GM21717 (cell line): ENCODE measurements around the gene CRELD2.

ENCODE experiments used
- ATAC-seq: cut with Tn5 transposase; IDR thresholded peaks from one replicate; pipeline ENCODE4 v1.9.1; 2021; ENCODE audit warnings: mild to moderate bottlenecking, moderate library complexity; ENCODE audit not compliant: unreplicated experiment

Gene CRELD2

DNA sequence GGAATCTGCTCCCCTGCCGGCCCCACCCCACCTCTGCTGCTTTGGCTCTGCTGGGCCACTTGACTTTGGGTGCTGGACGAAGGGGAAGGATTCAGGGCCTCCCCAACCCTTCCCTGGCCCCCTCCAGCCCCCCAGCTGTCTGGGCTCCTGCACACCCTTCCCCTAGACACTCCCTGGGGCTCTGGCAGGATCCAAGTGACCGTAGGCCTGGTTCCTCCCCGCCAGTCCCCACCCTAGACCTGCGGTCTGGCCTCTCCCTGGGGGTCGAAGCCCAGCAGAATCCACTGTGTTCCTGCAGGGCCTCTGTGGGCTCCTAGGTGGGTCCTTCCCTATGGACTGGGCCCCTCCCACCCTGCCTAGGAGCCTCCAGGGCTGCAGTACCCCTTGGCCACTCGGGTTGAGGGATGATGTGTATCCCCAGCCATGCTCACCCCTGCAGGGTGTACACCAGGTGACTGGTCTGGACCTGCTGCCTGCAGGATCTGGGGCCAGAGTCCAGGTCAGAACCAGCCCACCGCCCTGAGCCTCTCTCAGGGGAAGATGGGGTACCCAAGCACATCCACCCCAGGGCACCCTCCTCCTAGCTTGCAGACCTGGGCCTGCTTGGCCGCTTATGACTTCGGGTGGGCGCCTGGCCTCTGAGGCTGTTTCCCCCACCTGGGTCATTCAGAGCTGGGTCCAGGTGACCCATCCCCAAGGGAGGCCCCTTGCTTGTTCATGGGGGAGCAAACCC, 47.8 kb downstream of the CRELD2 start:
- no peak for ATAC-seq

GRCh38 chr22:49966774-49967705, 48.6 kb downstream of the CRELD2 start:
- no peak for ATAC-seq

GRCh38 chr22:49967706-49968208, 49.3 kb downstream of the CRELD2 start:
- ATAC-seq, result no peak

DNA sequence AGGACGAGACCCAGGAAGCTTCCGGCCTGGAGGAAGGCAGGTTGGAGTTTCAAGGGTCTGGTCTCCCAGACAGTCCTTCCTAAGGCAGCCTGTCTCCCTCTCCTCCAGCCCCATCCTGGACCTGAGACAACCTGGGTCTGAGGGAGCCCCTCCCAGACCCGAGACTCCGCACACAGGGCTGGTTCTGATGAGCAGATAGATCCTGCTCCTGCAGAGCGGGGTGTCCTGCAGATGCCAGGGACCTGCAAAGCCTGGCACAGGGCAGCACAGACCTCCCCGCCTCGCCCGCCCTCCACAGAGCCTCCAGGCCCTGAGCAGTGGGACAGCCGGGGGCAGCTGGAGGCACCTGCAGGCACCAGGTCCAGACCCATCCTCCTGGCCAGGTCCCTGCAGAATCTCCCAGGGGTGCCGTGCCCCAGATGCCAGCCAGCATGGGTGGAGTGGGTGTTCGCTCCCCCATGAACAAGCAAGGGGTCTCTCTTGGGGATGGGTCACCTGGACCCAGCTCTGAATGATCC, 49.9 kb downstream of the CRELD2 start:
- no peak for ATAC-seq

DNA sequence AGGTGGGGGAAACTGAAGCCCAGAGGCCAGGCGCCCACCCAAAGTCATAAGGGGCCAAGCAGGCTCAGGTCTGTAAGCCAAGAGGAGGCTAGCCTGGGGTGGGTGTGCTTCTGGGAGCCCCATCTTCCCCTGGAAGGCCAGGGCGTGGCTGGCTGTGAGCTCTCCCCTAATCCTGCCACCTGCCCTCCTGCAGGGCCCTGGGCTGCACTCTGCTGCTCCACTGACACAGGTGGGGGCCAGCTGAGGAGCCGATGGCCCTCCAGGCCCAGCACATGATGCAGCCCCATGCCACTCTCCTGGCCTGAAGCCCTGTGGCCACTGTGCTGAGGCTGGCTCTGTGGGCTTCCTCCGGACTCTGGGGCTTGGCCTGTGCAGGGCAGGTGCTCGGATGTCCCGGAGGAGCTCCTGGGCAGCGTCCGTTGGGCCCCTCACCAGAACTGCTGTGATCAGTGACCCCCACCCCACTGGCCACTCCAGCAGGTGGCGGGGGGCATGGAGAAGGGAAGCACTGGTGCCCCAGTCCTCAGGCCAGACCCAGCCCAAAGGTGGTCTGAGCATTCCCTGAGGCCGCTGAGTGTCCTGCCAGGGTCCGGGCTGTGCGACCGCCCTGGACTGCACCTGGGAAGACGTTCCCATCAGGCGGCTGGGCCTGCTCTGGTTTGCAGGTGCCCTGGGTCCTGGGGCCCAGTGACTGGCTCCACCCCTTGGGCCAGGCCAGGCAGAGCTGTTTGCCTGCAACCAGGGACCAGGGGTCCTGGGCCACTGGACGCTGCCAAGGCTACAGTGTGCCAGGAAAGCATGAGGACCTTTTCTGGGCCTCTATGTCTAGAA, 50.6 kb downstream of the CRELD2 start:
- ATAC-seq, result no peak

DNA sequence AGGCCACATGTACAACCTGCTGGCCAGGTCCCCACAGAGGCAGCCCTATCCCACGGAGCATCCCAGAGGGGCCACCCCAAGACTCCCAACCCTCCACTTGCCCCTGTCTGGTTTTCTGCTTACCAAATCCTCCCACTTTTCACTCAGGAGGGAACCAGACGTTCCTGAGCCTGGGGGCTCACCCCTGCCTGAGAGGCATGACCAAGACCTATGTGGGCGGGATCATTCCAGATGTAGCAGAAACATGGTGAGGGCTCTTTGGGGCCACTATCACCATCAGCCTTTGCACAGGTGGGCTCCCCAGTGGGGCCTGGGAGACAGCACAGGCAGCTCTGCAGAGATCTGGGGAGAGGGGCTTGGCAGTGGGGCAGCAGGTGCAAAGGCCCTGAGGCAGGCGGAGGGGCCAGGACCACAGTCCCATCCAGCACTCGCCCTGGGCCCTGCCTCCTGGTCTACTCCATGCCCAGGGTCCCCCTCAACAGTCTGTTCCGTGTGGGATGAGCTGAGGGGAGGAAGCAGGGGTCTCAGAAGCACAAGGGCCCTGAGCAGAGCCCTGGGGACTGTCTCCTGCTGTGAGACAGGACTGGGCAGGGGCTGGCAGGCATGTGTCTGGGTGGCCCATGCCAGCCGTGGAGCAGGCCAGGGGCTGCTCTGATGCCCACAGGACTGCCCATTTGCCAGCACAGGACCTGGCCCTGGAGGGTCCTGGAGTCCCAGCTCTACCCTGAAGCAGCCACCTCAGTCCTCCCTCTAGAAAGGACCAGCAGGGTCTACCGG, 51.5 kb downstream of the CRELD2 start:
- ATAC-seq, result no peak

GRCh38 chr22:49970528-49971231, 52.2 kb downstream of the CRELD2 start:
- ATAC-seq, result peak; percentile 51

DNA sequence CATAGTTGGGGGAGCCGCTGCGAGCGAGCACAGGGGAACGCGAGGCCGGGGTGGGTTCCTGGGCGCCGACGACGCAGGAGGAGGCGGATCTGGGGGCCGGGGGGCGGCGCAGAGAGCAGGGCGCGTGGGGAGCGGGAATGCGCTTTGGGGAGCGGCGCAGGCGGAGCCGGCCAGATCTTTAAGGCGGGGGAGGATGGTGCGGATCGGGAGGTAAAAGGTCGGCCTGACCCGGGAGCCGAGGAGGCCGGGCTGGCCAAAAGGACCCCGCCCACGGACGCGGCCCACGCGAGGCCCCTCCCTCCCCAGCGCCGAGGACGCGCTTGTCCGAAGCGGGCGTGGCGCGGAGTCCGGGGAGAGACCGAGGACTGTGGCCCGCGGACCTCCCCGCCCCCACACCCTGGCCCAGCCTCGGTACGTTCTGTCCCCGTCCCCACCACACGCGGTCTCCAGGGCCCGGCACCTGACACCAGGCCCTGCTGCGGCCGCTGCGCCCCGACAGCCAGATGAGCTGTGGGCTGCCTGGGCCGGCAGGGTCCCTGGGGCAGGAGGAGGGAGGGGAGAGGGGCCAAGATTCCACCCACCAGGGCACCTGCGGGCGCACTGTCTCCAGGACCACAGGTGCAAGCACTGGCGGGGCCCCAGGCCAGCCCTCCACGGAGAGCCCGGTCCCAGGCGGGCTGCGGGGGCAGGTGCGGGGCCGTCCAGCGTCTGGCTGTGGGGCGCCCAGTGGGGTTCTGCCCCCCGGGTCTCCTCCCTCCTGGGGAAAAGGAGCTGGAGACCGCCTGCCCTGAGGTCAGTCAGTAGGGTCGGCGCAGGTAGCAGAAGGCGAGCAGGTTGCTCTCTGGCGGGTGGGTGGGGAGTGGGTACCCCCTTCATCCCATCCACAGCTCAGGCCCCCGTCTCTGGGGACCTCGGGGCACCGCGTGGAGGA, 53.1 kb downstream of the CRELD2 start:
- peak; percentile 15 for ATAC-seq

DNA sequence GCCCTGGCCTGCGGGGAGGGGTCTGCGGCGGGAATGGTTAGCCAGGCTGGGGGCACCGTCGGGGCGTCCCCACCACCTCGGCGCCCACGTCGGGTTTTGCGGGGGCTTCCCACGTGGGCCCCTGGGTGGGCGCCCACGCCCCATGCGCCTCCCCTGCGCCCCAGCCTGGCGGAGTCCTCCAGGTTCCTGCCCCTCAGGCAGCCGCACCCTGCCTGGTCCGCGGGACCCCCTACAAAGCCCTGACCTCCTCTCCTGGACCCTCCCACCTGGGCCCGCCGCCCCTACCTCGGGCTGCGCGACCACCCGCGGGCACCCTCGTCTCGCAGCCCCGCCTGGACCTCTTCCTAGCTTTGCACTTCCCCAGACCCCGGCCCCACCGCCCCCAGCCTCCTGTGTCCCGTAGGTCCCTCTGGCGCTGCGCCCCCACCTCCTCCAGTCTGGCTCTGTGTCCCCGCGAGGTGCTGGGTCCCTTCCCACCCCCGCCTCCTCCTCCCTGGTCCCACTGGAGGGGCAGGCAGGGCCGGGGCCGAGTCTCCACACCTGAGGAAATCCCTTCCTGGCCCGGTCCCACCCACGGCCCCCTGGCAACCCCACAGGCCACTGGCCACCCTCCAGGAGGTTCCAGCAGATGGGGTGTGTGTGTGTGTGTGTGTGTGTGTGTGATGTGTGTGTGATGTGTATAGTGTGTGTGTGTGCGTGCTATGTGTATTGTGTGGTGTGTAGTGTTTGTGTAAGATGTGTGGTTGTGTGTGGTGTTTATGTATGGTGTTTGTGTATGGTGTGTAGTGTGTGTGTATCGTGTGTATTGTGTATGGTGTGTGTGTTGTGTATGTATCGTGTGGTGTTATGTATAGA, 54.0 kb downstream of the CRELD2 start:
- no peak for ATAC-seq

- no peak for ATAC-seq
These were observed 54.9 kb downstream of the CRELD2 start for GRCh38 chr22:49973018-49973961.

DNA sequence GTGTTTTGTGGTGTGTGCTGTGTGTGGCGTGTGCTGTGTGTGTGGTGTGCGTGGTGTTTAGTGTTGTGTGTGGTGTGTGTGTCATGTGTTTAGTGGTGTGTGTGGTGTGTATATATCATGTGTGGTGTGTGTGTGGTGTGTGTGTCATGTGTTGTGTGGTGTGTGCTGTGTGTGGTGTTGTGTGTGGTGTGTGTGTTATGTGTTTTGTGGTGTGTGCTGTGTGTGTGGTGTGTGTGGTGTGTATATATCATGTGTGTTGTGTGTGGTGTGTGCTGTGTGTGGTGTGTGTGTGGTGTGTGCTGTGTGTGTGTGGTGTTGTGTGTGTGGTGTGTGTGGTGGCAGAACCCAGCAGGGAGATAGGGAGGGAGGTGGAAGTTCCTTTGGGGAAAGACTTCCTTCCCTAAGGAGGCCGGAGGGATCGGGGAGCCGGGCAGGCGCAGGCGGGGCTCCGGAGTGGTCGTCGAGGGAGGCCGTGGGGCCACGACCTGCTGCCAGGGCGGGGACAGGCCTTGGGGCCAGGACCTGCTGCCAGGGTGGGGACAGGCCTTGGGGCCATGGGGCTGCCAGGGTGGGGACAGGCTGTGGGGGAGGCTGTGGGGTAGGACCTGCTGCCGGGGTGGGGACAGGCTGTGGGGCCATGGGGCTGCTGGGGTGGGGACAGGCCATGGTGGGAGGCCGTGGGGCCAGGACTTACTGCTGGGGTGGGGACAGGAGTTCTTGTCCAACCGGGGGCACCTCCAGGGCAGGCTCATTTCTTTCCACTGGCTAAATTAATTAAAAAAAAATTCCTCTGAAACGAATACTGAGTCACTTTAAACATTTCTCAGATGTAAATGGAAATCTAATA, 57.3 kb downstream of the CRELD2 start:
- peak; percentile 9 for ATAC-seq

DNA sequence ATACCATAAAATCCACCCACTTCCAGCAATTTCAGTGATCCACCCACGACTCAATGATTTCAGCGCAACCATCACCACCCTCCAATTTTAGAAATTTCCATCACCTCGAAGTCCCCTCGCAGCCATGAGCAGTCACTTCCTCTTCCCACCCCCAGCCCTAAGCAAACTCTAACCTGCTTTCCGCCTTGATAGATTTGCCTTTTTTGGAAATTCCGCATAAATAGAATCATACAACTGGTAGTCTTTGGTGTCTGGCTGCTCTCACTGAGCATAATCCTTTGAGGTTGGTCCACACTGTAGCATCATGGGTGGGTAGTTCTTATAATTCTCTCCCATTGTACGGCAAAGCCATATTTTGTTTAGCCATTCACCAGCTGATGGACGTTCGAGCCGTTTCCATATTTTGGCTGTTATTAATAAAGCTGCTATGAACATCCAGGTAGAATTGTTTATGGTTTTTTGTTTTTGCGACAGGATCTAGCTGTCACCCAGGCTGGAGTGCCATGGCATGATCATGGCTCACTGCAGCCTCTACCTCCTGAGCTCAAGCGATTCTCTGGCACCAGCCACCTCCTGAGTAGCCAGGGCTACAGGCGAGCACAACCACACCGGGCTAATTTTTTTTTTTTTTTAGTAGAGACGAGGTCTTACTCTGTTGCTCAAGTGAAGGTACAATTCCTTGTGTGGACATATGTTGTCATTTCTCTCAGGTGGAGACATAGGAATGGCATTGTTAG, 58.2 kb downstream of the CRELD2 start:
- ATAC-seq, result peak; percentile 44
